ENCODE data around the gene PPP1R3G. TPM values are rescaled to one million over a fixed set of nuclear protein-coding genes. Genes with fewer than 3 reads are reported as not detected.
"Not testable (repeated sequence)": the region's sequence is repeated elsewhere in the genome, so short reads cannot be mapped to it uniquely, and the experiment has no call there.

PPP1R3G gene
- total RNA-seq, 2 donors from 2014 or later: 3.7 to 7.3 TPM

DNA sequence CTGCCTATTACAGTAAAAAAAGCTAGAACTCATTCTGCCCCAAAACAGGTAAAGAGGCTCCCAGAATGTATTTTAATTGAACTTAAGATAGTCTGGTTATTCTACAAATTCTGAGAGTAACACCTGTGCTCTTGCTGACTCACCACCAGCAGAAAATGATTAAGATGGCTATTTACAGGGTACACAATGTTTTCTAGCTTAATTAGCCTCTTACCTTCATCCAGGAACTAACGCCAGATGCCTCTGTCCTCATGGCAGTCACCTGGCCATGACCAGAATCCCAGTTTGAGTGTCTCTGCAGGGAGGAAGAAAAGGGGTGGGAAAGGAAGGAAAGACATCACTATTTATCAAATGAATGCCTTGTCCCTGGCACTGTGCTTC is 31.3 kb upstream of the PPP1R3G start:
- DNase-seq (ENCODE audit: low spot score): no peak
- no peak for ATAC-seq (ENCODE audit: insufficient number of reproducible peaks, low FRiP score, low read depth)
- Histone ChIP-seq H3K36me3 (no peaks in the 10 kb centered on the region), H3K4me3 (no peak overlapping the region), H3K27ac (no peak overlapping the region), H3K9me3 (peaks cover 6% of the 10 kb centered on the region), H3K27me3 (replicated peaks; ENCODE audit: insufficient read depth) (no peaks in the 10 kb centered on the region), H3K4me1 (ENCODE audit: control insufficient read depth in 1 of 2, low read depth in 2 of 2) (no peaks in the 10 kb centered on the region)
- TF ChIP-seq, protein P1, sequence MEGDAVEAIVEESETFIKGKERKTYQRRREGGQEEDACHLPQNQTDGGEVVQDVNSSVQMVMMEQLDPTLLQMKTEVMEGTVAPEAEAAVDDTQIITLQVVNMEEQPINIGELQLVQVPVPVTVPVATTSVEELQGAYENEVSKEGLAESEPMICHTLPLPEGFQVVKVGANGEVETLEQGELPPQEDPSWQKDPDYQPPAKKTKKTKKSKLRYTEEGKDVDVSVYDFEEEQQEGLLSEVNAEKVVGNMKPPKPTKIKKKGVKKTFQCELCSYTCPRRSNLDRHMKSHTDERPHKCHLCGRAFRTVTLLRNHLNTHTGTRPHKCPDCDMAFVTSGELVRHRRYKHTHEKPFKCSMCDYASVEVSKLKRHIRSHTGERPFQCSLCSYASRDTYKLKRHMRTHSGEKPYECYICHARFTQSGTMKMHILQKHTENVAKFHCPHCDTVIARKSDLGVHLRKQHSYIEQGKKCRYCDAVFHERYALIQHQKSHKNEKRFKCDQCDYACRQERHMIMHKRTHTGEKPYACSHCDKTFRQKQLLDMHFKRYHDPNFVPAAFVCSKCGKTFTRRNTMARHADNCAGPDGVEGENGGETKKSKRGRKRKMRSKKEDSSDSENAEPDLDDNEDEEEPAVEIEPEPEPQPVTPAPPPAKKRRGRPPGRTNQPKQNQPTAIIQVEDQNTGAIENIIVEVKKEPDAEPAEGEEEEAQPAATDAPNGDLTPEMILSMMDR (IDR thresholded peaks at IDR 0.05): no peak

DNA sequence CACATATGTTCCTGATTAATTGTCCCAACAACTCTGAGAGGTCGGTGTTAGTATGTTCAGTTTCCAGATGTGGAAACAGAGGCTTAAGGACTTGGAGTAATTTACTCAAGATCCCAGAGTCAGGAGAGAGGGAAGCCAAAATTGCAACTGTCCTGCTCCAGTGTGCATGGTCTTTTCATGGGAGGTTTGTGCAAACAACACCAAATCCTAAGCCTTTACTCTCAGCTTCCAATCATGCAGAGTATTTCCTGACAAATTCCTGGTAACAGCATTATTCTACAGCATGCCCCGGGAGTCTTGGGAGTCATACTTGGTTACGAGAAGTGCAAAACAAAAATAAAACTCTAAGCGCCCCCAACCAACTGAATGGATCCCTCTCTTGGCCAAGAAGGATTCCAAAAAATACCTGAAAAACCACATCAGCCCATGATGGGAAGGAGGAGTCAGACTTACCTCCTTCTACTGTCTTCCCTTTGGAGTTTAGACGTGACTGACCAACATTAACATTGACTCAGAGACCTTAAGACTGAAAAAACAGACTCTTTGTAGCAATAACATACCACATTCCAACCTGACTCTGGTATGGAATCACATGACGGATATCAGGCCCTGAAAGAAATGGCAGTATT is 30.8 kb upstream of the PPP1R3G start:
- DNase-seq (ENCODE audit: low spot score) (no peak), ATAC-seq (ENCODE audit: insufficient number of reproducible peaks, low FRiP score, low read depth) (no peak)
- no peaks in the 10 kb centered on the region for H3K36me3 ChIP-seq

DNA sequence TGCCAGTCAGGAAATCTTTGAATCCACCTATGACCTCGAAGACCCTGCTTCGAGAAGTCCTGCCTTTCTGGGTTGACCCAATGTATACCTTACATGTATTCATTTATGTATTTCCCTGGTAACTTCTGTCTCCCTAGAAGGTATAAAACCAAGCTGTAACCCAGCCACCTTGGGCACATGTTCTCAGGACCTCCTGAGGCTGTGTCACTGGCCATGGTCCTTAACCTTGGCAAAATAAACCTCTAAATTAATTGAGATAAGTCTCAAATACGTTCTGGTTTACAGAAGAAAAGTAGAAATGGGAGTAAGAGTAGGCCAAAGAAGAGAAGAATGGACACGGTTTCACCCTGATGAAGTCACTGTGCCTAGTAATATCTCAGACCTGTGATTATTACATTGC is 30.0 kb upstream of the PPP1R3G start:
- H3K27me3 ChIP-seq (replicated peaks; ENCODE audit: insufficient read depth): no peaks in the 10 kb centered on the region
- no peaks in the 10 kb centered on the region for H3K36me3 ChIP-seq
- H3K9me3 ChIP-seq: peaks cover 6% of the 10 kb centered on the region
- H3K27ac ChIP-seq: no peak overlapping the region
- TF ChIP-seq, protein P1 (IDR thresholded peaks at IDR 0.05): no peak
- H3K4me1 ChIP-seq (ENCODE audit: control insufficient read depth in 1 of 2, low read depth in 2 of 2): no peaks in the 10 kb centered on the region
- ATAC-seq (ENCODE audit: insufficient number of reproducible peaks, low FRiP score, low read depth) (no peak), DNase-seq (ENCODE audit: low spot score) (no peak)
- H3K4me3 ChIP-seq: no peak overlapping the region

More for the DNA sequence above, 30.8 kb upstream of the PPP1R3G start:
- Histone ChIP-seq H3K27ac (no peak overlapping the region), H3K4me1 (ENCODE audit: control insufficient read depth in 1 of 2, low read depth in 2 of 2) (no peaks in the 10 kb centered on the region), H3K4me3 (no peak overlapping the region), H3K27me3 (replicated peaks; ENCODE audit: insufficient read depth) (no peaks in the 10 kb centered on the region), H3K9me3 (peaks cover 6% of the 10 kb centered on the region)
- TF ChIP-seq, protein P1 (IDR thresholded peaks at IDR 0.05): no peak

DNA sequence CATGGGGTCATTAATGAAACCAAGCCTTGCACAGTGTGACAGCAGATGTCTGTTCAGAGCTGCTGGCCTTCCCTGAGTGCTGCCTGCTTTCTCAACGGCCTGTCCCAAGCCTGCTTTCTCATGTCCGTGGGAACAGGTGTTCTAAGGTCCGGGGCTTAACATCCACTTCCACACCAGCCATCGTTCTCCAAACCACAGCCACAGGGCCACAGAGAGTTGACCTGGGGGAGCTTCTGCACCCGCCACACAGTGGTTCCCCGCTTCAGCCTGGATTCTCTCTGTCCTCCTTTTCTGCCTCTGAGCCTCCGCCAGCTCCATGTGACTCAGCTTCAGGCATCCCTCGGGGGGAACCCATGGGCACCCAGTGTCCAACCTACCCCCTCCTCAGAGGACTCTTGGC is 26.9 kb upstream of the PPP1R3G start:
- H3K9me3 ChIP-seq: no peaks in the 10 kb centered on the region
- H3K4me3 ChIP-seq: no peak overlapping the region
- TF ChIP-seq, protein P1 (IDR thresholded peaks at IDR 0.05): no peak
- H3K4me1 ChIP-seq (ENCODE audit: control insufficient read depth in 1 of 2, low read depth in 2 of 2): no peaks in the 10 kb centered on the region
- DNase-seq (ENCODE audit: low spot score): no peak
- H3K27me3 ChIP-seq (replicated peaks; ENCODE audit: insufficient read depth): no peaks in the 10 kb centered on the region
- ATAC-seq (ENCODE audit: insufficient number of reproducible peaks, low FRiP score, low read depth): no peak
- H3K27ac ChIP-seq: no peak overlapping the region
- H3K36me3 ChIP-seq: no peaks in the 10 kb centered on the region

DNA sequence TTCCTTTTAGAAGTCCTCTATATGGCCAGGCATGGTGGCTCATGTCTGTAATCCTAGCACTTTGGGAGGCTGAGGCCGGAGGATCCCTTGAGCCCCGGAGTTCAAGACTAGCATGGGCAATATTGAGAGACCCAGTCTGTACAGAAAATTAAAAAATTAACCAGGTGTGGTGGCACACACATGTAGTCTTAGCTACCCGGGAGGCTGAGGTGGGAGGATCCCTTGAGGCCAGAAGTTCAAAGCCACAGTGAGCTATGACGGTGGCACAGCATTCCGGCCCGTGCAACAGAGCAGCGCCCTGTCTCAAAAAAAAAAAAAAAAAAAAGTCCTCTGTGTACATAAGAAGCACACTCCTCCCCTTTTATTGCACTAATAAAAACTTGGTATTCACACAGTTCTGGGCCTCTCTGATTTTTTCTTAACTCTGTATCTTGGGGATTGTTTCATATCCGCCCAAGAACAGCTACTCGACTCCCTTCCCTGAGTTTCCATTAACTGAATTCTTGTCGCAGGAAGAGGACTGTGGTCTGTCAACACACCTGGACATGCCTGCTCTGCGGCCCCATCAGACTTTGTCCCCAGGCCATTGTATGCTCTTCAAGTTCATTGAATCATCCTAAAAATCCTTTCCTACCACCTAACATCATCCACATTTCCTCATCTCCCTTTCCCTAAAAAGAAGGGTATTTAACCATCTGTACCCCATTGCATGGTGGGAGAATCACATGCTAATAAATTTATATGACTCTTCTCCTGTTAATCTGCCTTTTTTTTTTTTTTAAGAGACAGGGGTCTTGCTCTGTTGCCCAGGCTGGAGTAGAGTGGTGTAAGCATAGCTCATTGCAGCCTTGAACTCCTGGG is 25.9 kb upstream of the PPP1R3G start:
- TF ChIP-seq, protein P1 (IDR thresholded peaks at IDR 0.05): no peak
- H3K27me3 ChIP-seq (replicated peaks; ENCODE audit: insufficient read depth): no peaks in the 10 kb centered on the region
- ATAC-seq (ENCODE audit: insufficient number of reproducible peaks, low FRiP score, low read depth) (no peak), DNase-seq (ENCODE audit: low spot score) (no peak)
- no peaks in the 10 kb centered on the region for H3K36me3 ChIP-seq
- H3K4me3 ChIP-seq: no peak overlapping the region
- no peaks in the 10 kb centered on the region for H3K9me3 ChIP-seq
- H3K27ac ChIP-seq: no peak overlapping the region
- no peaks in the 10 kb centered on the region for H3K4me1 ChIP-seq (ENCODE audit: control insufficient read depth in 1 of 2, low read depth in 2 of 2)

DNA sequence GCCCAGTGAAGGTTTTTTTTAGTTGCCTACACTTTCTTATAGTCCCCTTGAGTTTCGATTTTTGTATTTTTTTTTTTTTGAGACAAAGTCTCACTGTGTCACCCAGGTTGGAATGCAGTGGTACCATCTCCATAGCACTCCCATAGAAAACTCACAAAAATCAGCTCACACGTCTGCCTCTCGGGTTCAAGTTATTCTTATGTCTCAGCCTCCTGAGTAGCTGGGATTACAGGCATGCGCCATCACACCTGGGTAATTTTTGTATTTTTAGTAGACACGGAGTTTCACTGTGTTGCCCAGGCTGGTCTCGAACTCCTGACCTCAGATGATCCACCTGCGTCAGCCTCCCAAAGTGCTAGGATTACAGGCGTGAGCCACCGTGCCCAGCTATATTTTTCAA is 24.7 kb upstream of the PPP1R3G start:
- H3K27ac ChIP-seq; H3K4me3 ChIP-seq; ATAC-seq (ENCODE audit: insufficient number of reproducible peaks, low FRiP score, low read depth); H3K27me3 ChIP-seq (replicated peaks; ENCODE audit: insufficient read depth); H3K4me1 ChIP-seq (ENCODE audit: control insufficient read depth in 1 of 2, low read depth in 2 of 2); DNase-seq (ENCODE audit: low spot score); H3K36me3 ChIP-seq; H3K9me3 ChIP-seq: not testable (repeated sequence)

Data from thoracic aorta (tissue), 2 donors.